ENCODE measurements around the gene THOC3. TPM values are rescaled to one million over a fixed set of nuclear protein-coding genes. Genes with fewer than 3 reads are reported as not detected.
"Not testable (repeated sequence)": the region's sequence is repeated elsewhere in the genome, so short reads cannot be mapped to it uniquely, and the experiment has no call there.

THOC3 gene
- 100 to 1,000 TPM in 1 of 2 donors, 10 to 100 TPM in 1; 66.7 to 111 TPM for total RNA-seq
- 61.2 TPM for polyA plus RNA-seq (2013, experiment 1 of 2)
- polyA plus RNA-seq (2013, experiment 2 of 2): 53.7 TPM
- long read RNA-seq, experiment 1, transcript THOC3-201 (6 exons, 1,589 nt): major isoform, 28 of 47 reads
- long read RNA-seq, experiment 1, partial matches to known transcripts: 5 of 47 reads
- long read RNA-seq, experiment 1, other reads (novel, unspliced or antisense): 14 of 47 reads
- long read RNA-seq, experiment 2, transcript THOC3-201 (6 exons, 1,589 nt): major isoform, 110 of 136 reads
- long read RNA-seq, experiment 2, partial matches to known transcripts: 1 of 136 reads
- long read RNA-seq, experiment 2, other reads (novel, unspliced or antisense): 25 of 136 reads
- long read RNA-seq, experiment 3, transcript THOC3-201 (6 exons, 1,589 nt): major isoform, 732 of 823 reads
- long read RNA-seq, experiment 3, transcript THOC3-208 (5 exons, 1,796 nt): minor isoform, 8 of 823 reads
- long read RNA-seq, experiment 3, partial matches to known transcripts: 9 of 823 reads
- long read RNA-seq, experiment 3, other reads (novel, unspliced or antisense): 74 of 823 reads
- long read RNA-seq, experiment 4, transcript THOC3-201 (6 exons, 1,589 nt): major isoform, 250 of 291 reads
- long read RNA-seq, experiment 4, partial matches to known transcripts: 7 of 291 reads
- long read RNA-seq, experiment 4, other reads (novel, unspliced or antisense): 33 of 291 reads

GRCh38 chr5:175967471-175968372 lies at the start of gene THOC3:
TSS of gene THOC3 (minus strand) at chr5:175968315. CDS start at chr5:175968208, 107 bp downstream.
- not testable (repeated sequence) for H3K4me1 ChIP-seq (ENCODE audit: control insufficient read depth, insufficient read depth, low read length); H3K27me3 ChIP-seq (ENCODE audit: control insufficient read depth, insufficient read depth, low read length, poor library complexity, severe bottlenecking); H3K9me3 ChIP-seq (ENCODE audit: control insufficient read depth, low read length); H3K36me3 Mint-ChIP-seq (ENCODE audit: low read depth); H3K27me3 Mint-ChIP-seq (ENCODE audit: insufficient read depth); H3K9me3 Mint-ChIP-seq; H3K27ac Mint-ChIP-seq; H3K27ac ChIP-seq (ENCODE audit: low read depth, low read length); H3K36me3 ChIP-seq (ENCODE audit: control insufficient read depth, insufficient read depth, low read length); H3K9ac ChIP-seq (ENCODE audit: extremely low read depth, low read length, poor library complexity, severe bottlenecking); H3K4me1 Mint-ChIP-seq
- 1% methylated on average over 48 of the region's 67 CpGs; no CpG with 5 or more reads in 1 of the 2 experiments for WGBS, 2 experiments (ENCODE audit: insufficient coverage in 1 of 2, insufficient read length in 1 of 2)
- peak; percentile 22 for TF ChIP-seq CTCF (conservative IDR thresholded peaks at IDR 0.05)
- H3K4me3 Mint-ChIP-seq: peak within 1 kb of the TSS; percentile 71
- peak within 1 kb of the TSS; percentile 74 for H3K4me3 ChIP-seq (ENCODE audit: low read length)
- peak; percentile 73 for DNase-seq

- not testable (repeated sequence) for H3K4me1 ChIP-seq (ENCODE audit: control insufficient read depth, insufficient read depth, low read length); DNase-seq; H3K36me3 ChIP-seq (ENCODE audit: control insufficient read depth, insufficient read depth, low read length); H3K4me1 Mint-ChIP-seq; H3K4me3 Mint-ChIP-seq; H3K9ac ChIP-seq (ENCODE audit: extremely low read depth, low read length, poor library complexity, severe bottlenecking); H3K36me3 Mint-ChIP-seq (ENCODE audit: low read depth); H3K27ac ChIP-seq (ENCODE audit: low read depth, low read length); H3K9me3 ChIP-seq (ENCODE audit: control insufficient read depth, low read length); H3K27me3 ChIP-seq (ENCODE audit: control insufficient read depth, insufficient read depth, low read length, poor library complexity, severe bottlenecking); H3K27me3 Mint-ChIP-seq (ENCODE audit: insufficient read depth); H3K4me3 ChIP-seq (ENCODE audit: low read length); H3K9me3 Mint-ChIP-seq; H3K27ac Mint-ChIP-seq
- no CpG with 5 or more reads among the region's 4 CpGs for WGBS, 2 experiments (ENCODE audit: insufficient coverage in 1 of 2, insufficient read length in 1 of 2)
Measured at GRCh38 chr5:176017324-176017723, 49.2 kb upstream of the THOC3 start.

GRCh38 chr5:176014360-176014759 lies 46.2 kb upstream of the THOC3 start:
- not testable (repeated sequence) for H3K4me1 Mint-ChIP-seq; H3K9me3 ChIP-seq (ENCODE audit: control insufficient read depth, low read length); DNase-seq; H3K27ac ChIP-seq (ENCODE audit: low read depth, low read length); H3K27ac Mint-ChIP-seq; H3K36me3 Mint-ChIP-seq (ENCODE audit: low read depth); H3K36me3 ChIP-seq (ENCODE audit: control insufficient read depth, insufficient read depth, low read length); H3K4me1 ChIP-seq (ENCODE audit: control insufficient read depth, insufficient read depth, low read length); H3K4me3 ChIP-seq (ENCODE audit: low read length); H3K27me3 ChIP-seq (ENCODE audit: control insufficient read depth, insufficient read depth, low read length, poor library complexity, severe bottlenecking); H3K27me3 Mint-ChIP-seq (ENCODE audit: insufficient read depth); H3K9me3 Mint-ChIP-seq; H3K4me3 Mint-ChIP-seq; H3K9ac ChIP-seq (ENCODE audit: extremely low read depth, low read length, poor library complexity, severe bottlenecking)
- 87% methylated on average over 3 of the region's 6 CpGs; no CpG with 5 or more reads in 1 of the 2 experiments for WGBS, 2 experiments (ENCODE audit: insufficient coverage in 1 of 2, insufficient read length in 1 of 2)

GRCh38 chr5:176011088-176011487 lies 43.0 kb upstream of the THOC3 start:
- not testable (repeated sequence) for DNase-seq; H3K9me3 ChIP-seq (ENCODE audit: control insufficient read depth, low read length); H3K36me3 Mint-ChIP-seq (ENCODE audit: low read depth); H3K9ac ChIP-seq (ENCODE audit: extremely low read depth, low read length, poor library complexity, severe bottlenecking); H3K27ac Mint-ChIP-seq; H3K4me1 ChIP-seq (ENCODE audit: control insufficient read depth, insufficient read depth, low read length); H3K27me3 Mint-ChIP-seq (ENCODE audit: insufficient read depth); H3K4me3 ChIP-seq (ENCODE audit: low read length); H3K4me3 Mint-ChIP-seq; H3K36me3 ChIP-seq (ENCODE audit: control insufficient read depth, insufficient read depth, low read length); H3K9me3 Mint-ChIP-seq; H3K27ac ChIP-seq (ENCODE audit: low read depth, low read length); H3K4me1 Mint-ChIP-seq; H3K27me3 ChIP-seq (ENCODE audit: control insufficient read depth, insufficient read depth, low read length, poor library complexity, severe bottlenecking)
- WGBS, 2 experiments (ENCODE audit: insufficient coverage in 1 of 2, insufficient read length in 1 of 2): 67% methylated on average over 2 of the region's 4 CpGs; no CpG with 5 or more reads in 1 of the 2 experiments

Data from endodermal cell (in vitro differentiated cells).